GM23338 (cell line): ENCODE data around the gene PNPLA3. TPM values are rescaled to one million over a fixed set of nuclear protein-coding genes. Genes with fewer than 3 reads are reported as not detected.

Experiments used
- ATAC-seq: fragments of 200-7000 bp; cut with Tn5 transposase; 3 replicates; pipeline ENCODE4 v1.9.1; 2020
- DNase-seq: peaks from one replicate; pipeline ENCODE4 v3.0.0-alpha.2; 2015; ENCODE audit warnings: low spot score
- H2AFZ ChIP-seq: fragments of 200-600 bp; sonication (generic); 2 replicates; pipeline ENCODE4 v1.8.0; 2016; ENCODE audit warnings: antibody characterized with exemption, mild to moderate bottlenecking, moderate library complexity
- H3F3A ChIP-seq: fragments of 200-600 bp; sonication (generic); replicated peaks from 2 replicates; pipeline ENCODE4 v1.8.0; 2017; ENCODE audit warnings: antibody characterized with exemption, mixed run types, low read depth
- H3K27ac ChIP-seq: fragments of 200-600 bp; sonication (generic); 2 replicates; pipeline ENCODE4 v1.6.1; 2016; ENCODE audit warnings: low read depth
- H3K27me3 ChIP-seq: fragments of 200-600 bp; sonication (generic); 2 replicates; pipeline ENCODE4 v1.8.0; 2016; ENCODE audit warnings: mild to moderate bottlenecking, mixed run types, moderate library complexity; ENCODE audit not compliant: insufficient read depth
- H3K36me3 ChIP-seq: fragments of 200-600 bp; sonication (generic); 2 replicates; pipeline ENCODE4 v1.8.0; 2016; ENCODE audit warnings: mild to moderate bottlenecking; ENCODE audit not compliant: insufficient read depth
- H3K4me1 ChIP-seq: fragments of 200-600 bp; sonication (generic); 2 replicates; pipeline ENCODE4 v1.8.0; 2016; ENCODE audit warnings: mild to moderate bottlenecking, moderate library complexity; ENCODE audit not compliant: insufficient read depth
- H3K4me2 ChIP-seq: fragments of 200-600 bp; sonication (generic); 2 replicates; pipeline ENCODE4 v1.7.1; 2017; ENCODE audit warnings: mixed run types
- H3K4me3 ChIP-seq: fragments of 200-600 bp; sonication (generic); 2 replicates; pipeline ENCODE4 v1.6.1; 2016; ENCODE audit warnings: mixed run types
- H3K79me2 ChIP-seq: fragments of 200-600 bp; sonication (generic); replicated peaks from 2 replicates; pipeline ENCODE4 v1.8.0; 2017; ENCODE audit warnings: mild to moderate bottlenecking; ENCODE audit not compliant: insufficient read depth
- H3K9me2 ChIP-seq: fragments of 200-600 bp; sonication (generic); 2 replicates; pipeline ENCODE4 v1.8.0; 2017; ENCODE audit not compliant: insufficient read depth
- H4K20me1 ChIP-seq: fragments of 200-600 bp; sonication (generic); replicated peaks from 2 replicates; pipeline ENCODE4 v1.8.0; 2017; ENCODE audit warnings: mild to moderate bottlenecking; ENCODE audit not compliant: insufficient read depth
- H3K27ac Mint-ChIP-seq: 2 replicates; pipeline ENCODE4 v1.8.0; 2020; ENCODE audit warnings: inconsistent platforms, mild to moderate bottlenecking, moderate library complexity, mixed read lengths
- H3K27me3 Mint-ChIP-seq: 3 replicates; pipeline ENCODE4 v1.8.0; 2022; ENCODE audit warnings: low read depth, mild to moderate bottlenecking, moderate library complexity, mixed read lengths, inconsistent platforms; ENCODE audit not compliant: insufficient read depth, poor library complexity
- H3K36me3 Mint-ChIP-seq: 3 replicates; pipeline ENCODE4 v1.8.0; 2021; ENCODE audit warnings: low read depth, mild to moderate bottlenecking, inconsistent platforms, moderate library complexity, mixed read lengths
- H3K4me1 Mint-ChIP-seq: 3 replicates; pipeline ENCODE4 v1.8.0; 2020; ENCODE audit warnings: mild to moderate bottlenecking, inconsistent platforms, mixed read lengths
- H3K4me3 Mint-ChIP-seq: 3 replicates; pipeline ENCODE4 v1.8.0; 2021; ENCODE audit warnings: moderate library complexity, mild to moderate bottlenecking, inconsistent platforms, mixed read lengths
- H3K9me3 Mint-ChIP-seq: 3 replicates; pipeline ENCODE4 v1.8.0; 2020; ENCODE audit warnings: moderate library complexity, mild to moderate bottlenecking, inconsistent platforms, mixed read lengths
- ETS1 ChIP-seq: IDR thresholded peaks from 2 replicates; pipeline ENCODE4 v1.6.1; 2016; ENCODE audit warnings: antibody characterized with exemption
- EZH2 ChIP-seq: fragments of 200-600 bp; sonication (generic); IDR thresholded peaks from one replicate; pipeline ENCODE4 v1.8.0; 2017; ENCODE audit warnings: antibody characterized with exemption, mild to moderate bottlenecking, low read depth; ENCODE audit not compliant: unreplicated experiment
- EZH2phosphoT487 ChIP-seq: fragments of 200-600 bp; sonication (generic); IDR thresholded peaks from one replicate; pipeline ENCODE4 v1.8.1; 2018; ENCODE audit warnings: antibody characterized with exemption; ENCODE audit not compliant: unreplicated experiment
- STAT1 ChIP-seq: IDR thresholded peaks from one replicate; pipeline ENCODE4 v1.6.1; 2016; ENCODE audit warnings: antibody characterized with exemption; ENCODE audit not compliant: unreplicated experiment
- ZNF114 ChIP-seq: fragments of 250-450 bp; sonication (Bioruptor Pico); IDR thresholded peaks from 2 replicates; pipeline ENCODE4 v1.5.0; 2020; ENCODE audit warnings: mild to moderate bottlenecking, moderate library complexity
- ZNF462 ChIP-seq: fragments of 250-450 bp; sonication (Bioruptor Pico); IDR thresholded peaks from 2 replicates; pipeline ENCODE4 v1.5.0; 2020; ENCODE audit warnings: mild to moderate bottlenecking, moderate library complexity
- polyA plus RNA-seq: library from polyadenylated mRNA; unstranded; fragments of >200 nt; fragmentation: Nextera tagmentation; extraction: Ambion mirVana; gene quantifications from 2 replicates; pipeline ENCODE4 v1.2.1, GENCODE V29; 2016
- total RNA-seq: library from RNA; depleted of rRNA; stranded (reverse); fragments of >200 nt; shearing (Covaris generic); gene quantifications from 2 replicates; pipeline ENCODE4 v1.2.3, GENCODE V29; 2014
- TF ChIP-seq, protein P1 (sequence below), 2 experiments: fragments of 200-600 bp in 1 of 2; sonication (generic) in 1 of 2; conservative IDR thresholded peaks; 2 replicates each; pipeline versions ENCODE4 v1.5.1 to v1.6.1; 2016 to 2017; ENCODE audit warnings: antibody characterized with exemption in 2 of 2, low read depth in 2 of 2, mild to moderate bottlenecking in 2 of 2, moderate library complexity in 1 of 2

The PNPLA3 gene
- total and polyA plus RNA-seq, 2 experiments from 2014 or later, result 17.7 to 23.4 TPM

- TF ChIP-seq ZNF114 (CRISPR knock-in tag) (no peak), EZH2 (no peak)
Measured at GRCh38 chr22:43909708-43910107, 13.9 kb upstream of the PNPLA3 start (continued).

DNA sequence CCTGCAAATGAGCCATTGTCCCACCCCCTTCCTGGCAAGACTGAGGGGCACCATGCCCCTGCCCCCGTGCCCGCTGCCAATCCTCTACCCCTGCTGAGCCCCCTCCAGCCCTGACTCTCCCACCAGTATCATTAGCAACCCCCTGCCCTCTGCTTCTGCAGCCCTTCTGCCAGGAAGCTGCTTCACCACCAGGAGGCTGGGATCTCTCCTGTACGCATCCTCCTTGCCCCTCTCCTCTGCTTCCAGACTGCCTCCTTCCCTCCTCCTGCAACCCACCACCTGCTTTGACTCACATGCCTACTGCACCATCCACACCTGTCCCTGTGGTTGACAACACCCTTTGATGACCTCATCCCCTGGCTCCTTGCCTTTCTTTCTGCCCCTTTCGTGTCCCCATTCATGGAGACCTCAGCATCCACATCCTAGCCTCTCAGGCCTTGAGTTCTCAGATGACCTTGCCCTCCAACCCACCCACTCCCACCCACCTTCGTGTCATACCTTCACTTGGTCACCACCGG lies 13.4 kb upstream of the PNPLA3 start:
- no peaks in the 10 kb centered on the region for H3K27me3 ChIP-seq
- Mint-ChIP-seq H3K9me3 (peaks cover 17% of the 10 kb centered on the region), H3K4me3 (no peak overlapping the region), H3K4me1 (peaks cover 5% of the 10 kb centered on the region; the same call in 2 of the 3 replicates), H3K27me3 (peaks cover 14% of the 10 kb centered on the region), H3K27ac (no peak overlapping the region), H3K36me3 (0 out of 3 replicates have a peak, but pooled peaks cover 2% of the 10 kb centered on the region)
- no peak overlapping the region for H3K4me3 ChIP-seq
- TF ChIP-seq STAT1 (no peak), EZH2phosphoT487 (no peak), ETS1 (no peak), ZNF462 (CRISPR knock-in tag) (no peak)
- TF ChIP-seq, protein P1, sequence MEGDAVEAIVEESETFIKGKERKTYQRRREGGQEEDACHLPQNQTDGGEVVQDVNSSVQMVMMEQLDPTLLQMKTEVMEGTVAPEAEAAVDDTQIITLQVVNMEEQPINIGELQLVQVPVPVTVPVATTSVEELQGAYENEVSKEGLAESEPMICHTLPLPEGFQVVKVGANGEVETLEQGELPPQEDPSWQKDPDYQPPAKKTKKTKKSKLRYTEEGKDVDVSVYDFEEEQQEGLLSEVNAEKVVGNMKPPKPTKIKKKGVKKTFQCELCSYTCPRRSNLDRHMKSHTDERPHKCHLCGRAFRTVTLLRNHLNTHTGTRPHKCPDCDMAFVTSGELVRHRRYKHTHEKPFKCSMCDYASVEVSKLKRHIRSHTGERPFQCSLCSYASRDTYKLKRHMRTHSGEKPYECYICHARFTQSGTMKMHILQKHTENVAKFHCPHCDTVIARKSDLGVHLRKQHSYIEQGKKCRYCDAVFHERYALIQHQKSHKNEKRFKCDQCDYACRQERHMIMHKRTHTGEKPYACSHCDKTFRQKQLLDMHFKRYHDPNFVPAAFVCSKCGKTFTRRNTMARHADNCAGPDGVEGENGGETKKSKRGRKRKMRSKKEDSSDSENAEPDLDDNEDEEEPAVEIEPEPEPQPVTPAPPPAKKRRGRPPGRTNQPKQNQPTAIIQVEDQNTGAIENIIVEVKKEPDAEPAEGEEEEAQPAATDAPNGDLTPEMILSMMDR (conservative IDR thresholded peaks at IDR 0.05; ENCODE audit: low read depth in 2 of 2), result no peak
- no peak overlapping the region for H2AFZ ChIP-seq
- H3K27ac ChIP-seq, result no peak overlapping the region
- H3K4me2 ChIP-seq, result no peak overlapping the region
- no peaks in the 10 kb centered on the region for H4K20me1 ChIP-seq
- no peaks in the 10 kb centered on the region for H3K79me2 ChIP-seq
- ATAC-seq, result no peak
- H3K9me2 ChIP-seq, result peaks cover 8% of the 10 kb centered on the region; the same call in 1 of the 2 replicates
- H3K36me3 ChIP-seq, result no peaks in the 10 kb centered on the region
- H3F3A ChIP-seq, result no peaks in the 10 kb centered on the region
- no peak for DNase-seq
- no peaks in the 10 kb centered on the region for H3K4me1 ChIP-seq
